A549 (cell line): Measurements from ENCODE around the gene ZNF213. TPM values are rescaled to one million over a fixed set of nuclear protein-coding genes. Genes with fewer than 3 reads are reported as not detected.

ENCODE experiments used
- ATAC-seq, 2 experiments: fragments of 200-7000 bp in 1 of 2; fragments of >200 bp in 1 of 2; cut with Nextera tagmentation in 1 of 2; cut with Tn5 transposase in 1 of 2; 3 replicates each; pipeline versions ENCODE4 v1.8.0 to v1.9.1; 2018 to 2020; ENCODE audit warnings: mild to moderate bottlenecking in 1 of 2, moderate library complexity in 1 of 2
- CTCF ChIA-PET: fragments of 300-600 bp; sonication (Branson Sonifier 250); formaldehyde crosslinking; extraction: SDS; loops from one replicate; lab custom pipeline; 2021; ENCODE audit warnings: antibody characterized with exemption, inconsistent platforms; lab: Yijun Ruan, JAX
- POLR2A ChIA-PET: fragments of 350-600 bp; formaldehyde crosslinking; extraction: SDS; loops from one replicate; lab custom pipeline; 2021; ENCODE audit warnings: antibody characterized with exemption, inconsistent platforms; lab: Yijun Ruan, JAX
- DNase-seq, 2 experiments: peaks; one replicate each; pipeline versions ENCODE4 v3.0.0 to v3.0.0-alpha.2; 2011 to 2016; ENCODE audit warnings: low read depth in 1 of 2, low spot score in 1 of 2
- FAIRE-seq: peaks from 2 replicates; lab custom pipeline; 2011; peaks lifted over from hg19 to GRCh38; lab: Jason Lieb, UNC
- H3K27ac ChIP-seq, 2 experiments: fragments of >200 bp; sonication (Bioruptor Twin); formaldehyde crosslinking; 3 replicates each; pipeline ENCODE4 v1.5.1; 2016 to 2017
- H3K4me1 ChIP-seq: fragments of >200 bp; sonication (Bioruptor Twin); formaldehyde crosslinking; 3 replicates; pipeline ENCODE4 v1.6.1; 2016
- H3K4me2 ChIP-seq: fragments of >200 bp; sonication (Bioruptor Twin); formaldehyde crosslinking; 3 replicates; pipeline ENCODE4 v1.6.1; 2016
- H3K4me3 ChIP-seq: fragments of >200 bp; sonication (Bioruptor Twin); formaldehyde crosslinking; 3 replicates; pipeline ENCODE4 v1.5.1; 2016
- H3K9me3 ChIP-seq: fragments of >200 bp; sonication (Bioruptor Twin); formaldehyde crosslinking; 3 replicates; pipeline ENCODE4 v1.6.1; 2016
- ATOH8 ChIP-seq: fragments of 250-450 bp; sonication (Bioruptor Pico); IDR thresholded peaks from 2 replicates; pipeline ENCODE4 v1.5.0; 2020; ENCODE audit warnings: low read depth, mild to moderate bottlenecking, moderate library complexity
- CHD4 ChIP-seq: fragments of 200-600 bp; sonication (generic); IDR thresholded peaks from 2 replicates; pipeline ENCODE4 v1.6.1; 2016; ENCODE audit warnings: antibody characterized with exemption, mild to moderate bottlenecking, borderline replicate concordance
- ELK1 ChIP-seq: fragments of 150-350 bp; IDR thresholded peaks from 2 replicates; pipeline ENCODE4 v1.6.1; 2014; ENCODE audit warnings: low read depth, mild to moderate bottlenecking, low read length
- ESRRA ChIP-seq: fragments of 150-350 bp; IDR thresholded peaks from 2 replicates; pipeline ENCODE4 v1.6.1; 2014; ENCODE audit warnings: mild to moderate bottlenecking, low read length, borderline replicate concordance
- FOSL2 ChIP-seq, 2 experiments: fragments of 450-650 bp in 1 of 2; fragments of >200 bp in 1 of 2; sonication (Bioruptor Twin) in 1 of 2; formaldehyde crosslinking; IDR thresholded peaks; 2 replicates each; pipeline versions ENCODE4 v1.5.0 to v1.6.1; 2016 to 2020; ENCODE audit warnings: mild to moderate bottlenecking in 1 of 2, moderate library complexity in 1 of 2
- FOXS1 ChIP-seq: fragments of 250-450 bp; sonication (Bioruptor Pico); IDR thresholded peaks from 2 replicates; pipeline ENCODE4 v1.5.0; 2020; ENCODE audit warnings: mild to moderate bottlenecking, moderate library complexity
- HDAC2 ChIP-seq: fragments of 200-600 bp; sonication (generic); IDR thresholded peaks from 2 replicates; pipeline ENCODE4 v1.6.1; 2016
- HMGXB4 ChIP-seq: fragments of 250-450 bp; sonication (Bioruptor Pico); IDR thresholded peaks from 2 replicates; pipeline ENCODE4 v1.5.0; 2021; ENCODE audit warnings: mild to moderate bottlenecking, moderate library complexity, borderline replicate concordance
- HOXA7 ChIP-seq: fragments of 250-450 bp; sonication (Bioruptor Pico); IDR thresholded peaks from 2 replicates; pipeline ENCODE4 v1.5.0; 2020; ENCODE audit warnings: mild to moderate bottlenecking, moderate library complexity
- HOXB13 ChIP-seq: fragments of 250-450 bp; sonication (Bioruptor Pico); IDR thresholded peaks from 2 replicates; pipeline ENCODE4 v1.5.0; 2020; ENCODE audit warnings: low read depth, mild to moderate bottlenecking, moderate library complexity
- JUNB ChIP-seq: fragments of >200 bp; sonication (Bioruptor Twin); formaldehyde crosslinking; IDR thresholded peaks from 2 replicates; pipeline ENCODE4 v1.6.1; 2016
- MAX ChIP-seq: IDR thresholded peaks from 2 replicates; pipeline ENCODE4 v1.6.1; 2012
- NPAS2 ChIP-seq: fragments of 250-450 bp; sonication (Bioruptor Pico); IDR thresholded peaks from 2 replicates; pipeline ENCODE4 v1.8.0; 2022; ENCODE audit warnings: mild to moderate bottlenecking, moderate library complexity, borderline replicate concordance
- PBX3 ChIP-seq: IDR thresholded peaks from 2 replicates; pipeline ENCODE4 v1.6.1; 2012
- PHF8 ChIP-seq: fragments of 200-600 bp; sonication (generic); IDR thresholded peaks from 2 replicates; pipeline ENCODE4 v1.6.1; 2016; ENCODE audit warnings: low read depth, mild to moderate bottlenecking, antibody characterized with exemption, moderate library complexity, borderline replicate concordance
- POLR2AphosphoS2 ChIP-seq: conservative IDR thresholded peaks from 2 replicates; pipeline ENCODE4 v1.6.1; 2012; ENCODE audit warnings: low read length, improper control_type of control experiment, inconsistent platforms
- RNF2 ChIP-seq: fragments of 200-600 bp; sonication (generic); IDR thresholded peaks from 2 replicates; pipeline ENCODE4 v1.6.1; 2016; ENCODE audit warnings: low read depth, mild to moderate bottlenecking, antibody characterized with exemption, moderate library complexity, borderline replicate concordance
- TFCP2L1 ChIP-seq: fragments of 250-450 bp; sonication (Bioruptor Pico); IDR thresholded peaks from 2 replicates; pipeline ENCODE4 v1.5.0; 2021; ENCODE audit warnings: mild to moderate bottlenecking
- USF2 ChIP-seq: fragments of 450-650 bp; IDR thresholded peaks from 2 replicates; pipeline ENCODE4 v1.6.1; 2014; ENCODE audit warnings: antibody characterized with exemption
- WGBS: methylation state at CpG from one replicate; pipeline ENCODE4 v1.1.6; 2017; ENCODE audit errors: missing lambda C conversion rate; 5-methylcytosine and 5-hydroxymethylcytosine counted together
- polyA plus RNA-seq, 4 experiments: library from polyadenylated mRNA; depleted of rRNA in 3 of 4; stranded (reverse); fragments of >200 nt; fragmentation: RNase III in 1 of 4; extraction: RNeasy Plus Mini Kit Qiagen cat#74134 plus additional on column Dnase treatment in 1 of 4; gene quantifications; 2 replicates in 3 of 4; 3 replicates in 1 of 4; pipeline ENCODE4 v1.2.3, GENCODE V29; 2011 to 2017

Gene ZNF213
- polyA plus RNA-seq, 2 of the 4 experiments (the other 2 are of a cell fraction), result 0.72 to 6.1 TPM

- H3K27ac ChIP-seq, result no peak overlapping the region
- no peak for TF ChIP-seq CHD4
- TF ChIP-seq TFCP2L1, result no peak
- TF ChIP-seq PHF8, result no peak
- no peak for TF ChIP-seq NPAS2 (CRISPR knock-in tag)
- TF ChIP-seq ATOH8 (CRISPR knock-in tag), result no peak
- TF ChIP-seq PBX3, result no peak
- TF ChIP-seq RNF2, result no peak
- TF ChIP-seq ESRRA, result no peak
- TF ChIP-seq HMGXB4 (CRISPR knock-in tag), result no peak
- no peak for TF ChIP-seq JUNB
- no peak for TF ChIP-seq POLR2AphosphoS2
- no peak for TF ChIP-seq FOXS1 (CRISPR knock-in tag)
- no peak for TF ChIP-seq HOXB13
- TF ChIP-seq, all 56 proteins: peak for 0
- ATAC-seq (no peak), DNase-seq (no peak), FAIRE-seq (no peak)
- H3K9me3 ChIP-seq, result no peaks in the 10 kb centered on the region
- CTCF ChIA-PET, result interaction anchor here (0.7 to 4.1 kb wide), 5 partner anchors 8 to 43 kb away, joined by 3 to 29 read pairs (median 5); no protein-coding TSS in a partner anchor
- no peak overlapping the region for H3K4me3 ChIP-seq
- POLR2A ChIA-PET, result no interaction called here
- no peak overlapping the region for H3K4me2 ChIP-seq
- H3K4me1 ChIP-seq, result no peaks in the 10 kb centered on the region
- WGBS, result 86% methylated on average over 17 of the region's 17 CpGs
Measured at GRCh38 chr16:3085868-3086595, 48.8 kb upstream of the ZNF213 start.

GRCh38 chr16:3086596-3087242 lies 48.1 kb upstream of the ZNF213 start:
- DNase-seq, result no peak
- POLR2A ChIA-PET, result interaction anchor here (0.6 kb wide), 1 partner anchor 21 kb away, joined by 5 read pairs; no protein-coding TSS in a partner anchor
- no peaks in the 10 kb centered on the region for H3K4me1 ChIP-seq
- TF ChIP-seq ESRRA (no peak), USF2 (no peak), HOXA7 (no peak), ELK1 (no peak), HDAC2 (no peak), MAX (no peak), TFCP2L1 (no peak), FOSL2 (IDR thresholded peaks at IDR 0.05) (no peak), FOSL2 (CRISPR knock-in tag; IDR thresholded peaks at IDR 0.05) (no peak)
- no peaks in the 10 kb centered on the region for H3K9me3 ChIP-seq
- CTCF ChIA-PET, result interaction anchor here (0.9 to 4.1 kb wide), 8 partner anchors 9 to 55 kb away, joined by 3 to 29 read pairs (median 4); no protein-coding TSS in a partner anchor
- 80% methylated on average over 13 of the region's 14 CpGs for WGBS
- no peak overlapping the region for H3K27ac ChIP-seq
- no peak for FAIRE-seq
- H3K4me3 ChIP-seq, result no peak overlapping the region
- no peak overlapping the region for H3K4me2 ChIP-seq
- ATAC-seq, result peak in 1 of 2 experiments; percentile 14; a peak in 2 of 6 replicates
